ENCODE results near the gene FAM174A.
A peak's percentile ranks its signal among the peaks of the same experiment; 100 is the strongest.
"Not testable (repeated sequence)": the region's sequence is repeated elsewhere in the genome, so short reads cannot be mapped to it uniquely, and the experiment has no call there.

The FAM174A gene

GRCh38 chr5:100577506-100577905, 42.3 kb downstream of the FAM174A start:
- TF ChIP-seq TAF1 (IDR thresholded peaks at IDR 0.05; ENCODE audit: borderline replicate concordance, low read depth, low read length) = no peak
- no peak for TF ChIP-seq POLR2AphosphoS5 (IDR thresholded peaks at IDR 0.05; ENCODE audit: low read depth, low read length)
- no peak for TF ChIP-seq POLR2A (IDR thresholded peaks at IDR 0.05; ENCODE audit: low read depth, low read length)
- DNase-seq (ENCODE audit: insufficient read length) (no peak), FAIRE-seq (no peak)

GRCh38 chr5:100584069-100584468, 48.9 kb downstream of the FAM174A start:
- no peak for TF ChIP-seq TAF1 (IDR thresholded peaks at IDR 0.05; ENCODE audit: borderline replicate concordance, low read depth, low read length)
- no peak for TF ChIP-seq POLR2AphosphoS5 (IDR thresholded peaks at IDR 0.05; ENCODE audit: low read depth, low read length)
- no peak for TF ChIP-seq POLR2A (IDR thresholded peaks at IDR 0.05; ENCODE audit: low read depth, low read length)
- DNase-seq (ENCODE audit: insufficient read length) (no peak), FAIRE-seq (peak; percentile 40)

DNA sequence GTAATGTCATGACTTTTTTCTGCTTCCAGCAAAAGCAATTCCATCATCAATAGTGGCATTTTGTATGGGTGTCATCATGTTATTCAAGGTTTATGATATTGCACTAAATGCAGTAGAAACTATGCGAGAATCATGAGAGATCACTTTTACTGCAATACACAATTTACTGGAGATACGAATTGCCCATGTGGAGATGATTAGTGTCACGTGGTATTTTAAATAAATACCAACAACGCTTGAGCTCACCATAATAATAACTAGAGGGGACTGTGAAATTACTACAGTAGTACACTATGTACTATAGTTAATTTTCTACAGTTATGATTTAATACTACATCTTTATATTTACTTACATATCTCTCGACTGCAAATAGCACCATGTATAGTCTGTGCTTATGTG, 49.7 kb downstream of the FAM174A start:
- FAIRE-seq (no peak), DNase-seq (ENCODE audit: insufficient read length) (no peak)
- TF ChIP-seq POLR2AphosphoS5 (IDR thresholded peaks at IDR 0.05; ENCODE audit: low read depth, low read length) (no peak), TAF1 (IDR thresholded peaks at IDR 0.05; ENCODE audit: borderline replicate concordance, low read depth, low read length) (no peak), POLR2A (IDR thresholded peaks at IDR 0.05; ENCODE audit: low read depth, low read length) (no peak)

DNA sequence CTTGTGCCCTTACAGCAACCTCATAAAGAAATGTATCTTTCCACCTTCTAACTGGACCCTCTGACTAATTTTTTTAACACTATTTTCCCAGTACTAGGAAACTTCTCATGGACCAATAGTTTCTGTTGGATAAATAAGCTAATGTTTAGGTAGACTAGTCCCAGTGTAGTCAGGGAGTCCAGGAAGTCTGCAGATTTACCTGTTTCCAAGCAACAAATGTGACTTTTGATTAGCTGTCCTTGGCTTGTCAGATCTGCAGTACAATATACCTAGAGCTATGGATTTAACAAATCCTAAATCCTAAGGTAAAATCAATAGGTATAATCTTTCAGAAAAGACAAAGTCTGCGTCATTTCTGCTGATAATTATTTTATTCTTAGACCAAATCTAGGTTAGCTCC, 55.7 kb downstream of the FAM174A start:
- no peak for TF ChIP-seq TAF1 (IDR thresholded peaks at IDR 0.05; ENCODE audit: borderline replicate concordance, low read depth, low read length)
- no peak for FAIRE-seq
- DNase-seq (ENCODE audit: insufficient read length) = no peak

GRCh38 chr5:100595152-100595811, 60.1 kb downstream of the FAM174A start:
- DNase-seq (ENCODE audit: insufficient read length) = no peak
- TF ChIP-seq TAF1 (IDR thresholded peaks at IDR 0.05; ENCODE audit: borderline replicate concordance, low read depth, low read length) (no peak), POLR2A (IDR thresholded peaks at IDR 0.05; ENCODE audit: low read depth, low read length) (no peak), POLR2AphosphoS5 (IDR thresholded peaks at IDR 0.05; ENCODE audit: low read depth, low read length) (no peak)
- no peak for FAIRE-seq

- no peak for TF ChIP-seq POLR2A (IDR thresholded peaks at IDR 0.05; ENCODE audit: low read depth, low read length)
- TF ChIP-seq POLR2AphosphoS5 (IDR thresholded peaks at IDR 0.05; ENCODE audit: low read depth, low read length) = no peak
- no peak for TF ChIP-seq TAF1 (IDR thresholded peaks at IDR 0.05; ENCODE audit: borderline replicate concordance, low read depth, low read length)
- FAIRE-seq = no peak
- no peak for DNase-seq (ENCODE audit: insufficient read length)
Measured at GRCh38 chr5:100595812-100596173, 60.6 kb downstream of the FAM174A start.

DNA sequence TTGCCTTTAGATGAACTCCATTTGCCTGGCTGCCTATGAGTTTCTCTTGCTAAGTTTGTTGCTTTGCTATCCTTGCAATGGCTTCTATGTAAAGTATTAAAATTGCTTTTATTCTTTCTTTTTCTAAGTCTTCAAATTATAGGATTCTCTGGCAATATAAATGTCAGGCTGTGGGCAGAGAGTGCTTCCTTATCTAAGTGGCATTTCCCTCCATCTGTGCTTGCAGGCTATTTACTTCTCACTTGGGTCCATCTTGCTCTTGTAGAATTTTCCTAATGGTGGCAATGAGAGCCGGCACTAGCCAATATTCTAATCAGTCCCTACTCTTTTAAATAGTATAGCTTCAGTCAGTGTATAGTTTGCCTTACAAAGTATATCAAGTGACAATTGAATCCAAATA, 63.3 kb downstream of the FAM174A start:
- FAIRE-seq (no peak), DNase-seq (ENCODE audit: insufficient read length) (no peak)
- TF ChIP-seq POLR2AphosphoS5 (IDR thresholded peaks at IDR 0.05; ENCODE audit: low read depth, low read length) = no peak
- no peak for TF ChIP-seq TAF1 (IDR thresholded peaks at IDR 0.05; ENCODE audit: borderline replicate concordance, low read depth, low read length)
- no peak for TF ChIP-seq POLR2A (IDR thresholded peaks at IDR 0.05; ENCODE audit: low read depth, low read length)

DNA sequence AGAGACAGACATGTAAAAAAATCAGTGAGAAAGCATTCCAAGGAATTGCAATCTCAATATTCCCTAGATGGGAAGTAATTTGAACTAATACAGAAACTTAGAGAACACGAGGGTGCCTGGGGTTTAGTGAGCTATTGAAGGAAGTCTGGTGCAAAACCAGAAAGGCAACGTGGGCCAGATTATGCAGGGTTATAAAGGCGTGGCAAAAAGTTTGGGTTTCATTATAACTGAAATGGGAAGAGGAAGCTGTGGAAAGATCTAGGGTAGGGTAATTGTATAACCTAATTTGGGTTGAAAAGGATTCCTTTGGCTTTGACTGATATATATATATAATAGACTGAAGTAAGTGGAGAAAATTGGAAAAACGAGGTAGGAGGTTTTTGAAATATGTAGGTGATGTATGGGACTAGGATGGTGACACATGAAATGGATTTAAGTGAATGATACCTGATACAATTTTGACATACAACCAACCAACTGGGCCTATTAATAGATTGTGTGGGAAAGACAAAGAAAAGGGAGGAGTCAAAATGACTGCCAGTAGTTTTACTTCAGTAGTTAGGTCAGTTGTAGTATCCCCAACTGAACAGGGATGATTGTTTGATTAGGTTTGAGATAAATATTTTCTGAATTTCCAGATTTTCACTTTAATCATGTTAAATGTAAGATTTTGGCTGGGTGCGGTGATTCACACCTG, 65.3 kb downstream of the FAM174A start:
- TF ChIP-seq POLR2A (IDR thresholded peaks at IDR 0.05; ENCODE audit: low read depth, low read length) (no peak), POLR2AphosphoS5 (IDR thresholded peaks at IDR 0.05; ENCODE audit: low read depth, low read length) (no peak), TAF1 (IDR thresholded peaks at IDR 0.05; ENCODE audit: borderline replicate concordance, low read depth, low read length) (no peak)
- DNase-seq (ENCODE audit: insufficient read length) (no peak), FAIRE-seq (no peak)

DNA sequence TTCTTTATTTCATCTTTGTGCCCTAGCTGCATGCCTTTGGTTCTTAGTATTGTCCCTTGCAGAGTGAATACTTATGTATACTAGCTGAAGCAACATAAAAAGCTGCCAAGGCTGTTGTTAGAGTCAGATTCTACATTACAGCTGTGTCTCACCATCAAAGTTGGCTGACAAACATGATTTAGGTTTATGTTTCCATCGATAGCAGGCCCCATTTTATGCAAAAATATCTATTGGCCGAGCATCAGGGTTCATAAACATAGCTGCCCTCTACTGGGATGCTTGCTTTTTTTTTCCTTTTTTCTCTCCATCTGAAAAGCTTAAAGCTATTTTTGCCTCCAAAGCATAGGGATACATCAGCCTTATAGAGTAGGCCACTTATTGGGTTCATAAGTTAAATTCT, 68.0 kb downstream of the FAM174A start:
- DNase-seq (ENCODE audit: insufficient read length) (no peak), FAIRE-seq (no peak)
- TF ChIP-seq POLR2AphosphoS5 (IDR thresholded peaks at IDR 0.05; ENCODE audit: low read depth, low read length) (no peak), POLR2A (IDR thresholded peaks at IDR 0.05; ENCODE audit: low read depth, low read length) (no peak), TAF1 (IDR thresholded peaks at IDR 0.05; ENCODE audit: borderline replicate concordance, low read depth, low read length) (no peak)

- not testable (repeated sequence) for FAIRE-seq; DNase-seq (ENCODE audit: insufficient read length)
Measured at GRCh38 chr5:100604021-100604420, 68.8 kb downstream of the FAM174A start.

GRCh38 chr5:100609594-100609993, 74.4 kb downstream of the FAM174A start:
- DNase-seq (ENCODE audit: insufficient read length) = no peak

DNA sequence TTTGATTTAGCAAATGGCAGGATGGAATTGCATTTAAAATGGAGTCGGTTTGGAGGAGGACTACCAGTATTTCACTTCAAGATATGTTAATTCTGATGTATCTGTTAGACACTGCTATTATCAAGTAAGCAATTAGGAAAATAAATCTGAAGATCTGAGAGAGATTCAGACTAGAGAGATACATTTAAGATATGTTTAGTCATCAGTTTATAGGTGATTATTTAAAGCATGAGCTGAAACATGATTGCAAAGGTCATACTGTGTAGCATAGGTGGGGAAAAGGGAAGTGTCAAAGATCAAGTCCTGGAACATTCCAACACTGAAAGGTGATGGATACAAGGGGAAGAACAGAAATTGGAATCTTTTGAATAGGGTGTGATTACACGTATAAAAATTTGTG, 79.1 kb downstream of the FAM174A start:
- FAIRE-seq = no peak
- DNase-seq (ENCODE audit: insufficient read length) = no peak
- TF ChIP-seq TAF1 (IDR thresholded peaks at IDR 0.05; ENCODE audit: borderline replicate concordance, low read depth, low read length) (no peak), POLR2AphosphoS5 (IDR thresholded peaks at IDR 0.05; ENCODE audit: low read depth, low read length) (no peak), POLR2A (IDR thresholded peaks at IDR 0.05; ENCODE audit: low read depth, low read length) (no peak)

More at GRCh38 chr5:100609594-100609993, 74.4 kb downstream of the FAM174A start:
- no peak for FAIRE-seq
- TF ChIP-seq POLR2A (IDR thresholded peaks at IDR 0.05; ENCODE audit: low read depth, low read length) (no peak), POLR2AphosphoS5 (IDR thresholded peaks at IDR 0.05; ENCODE audit: low read depth, low read length) (no peak), TAF1 (IDR thresholded peaks at IDR 0.05; ENCODE audit: borderline replicate concordance, low read depth, low read length) (no peak)
